Duodenal mucosa (tissue), 2 donors: ENCODE measurements around the gene P3H2.
A peak's percentile ranks its signal among the peaks of the same experiment; 100 is the strongest.

ENCODE experiments used
- H3K27ac ChIP-seq: one replicate; pipeline ENCODE4 v1.7.0; 2013; ENCODE audit warnings: low read depth, low read length
- H3K27me3 ChIP-seq, 2 donors: one replicate each; pipeline ENCODE4 v1.7.0; 2013; ENCODE audit warnings: low read length in 2 of 2, control low read depth in 1 of 2; ENCODE audit not compliant: insufficient read depth in 2 of 2, control insufficient read depth in 1 of 2
- H3K36me3 ChIP-seq, 2 donors: one replicate each; pipeline ENCODE4 v1.7.0; 2013; ENCODE audit warnings: low read length in 2 of 2, control low read depth in 1 of 2; ENCODE audit not compliant: insufficient read depth in 2 of 2, control insufficient read depth in 1 of 2
- H3K4me1 ChIP-seq, 2 donors: one replicate each; pipeline ENCODE4 v1.7.0; 2013; ENCODE audit warnings: low read length in 2 of 2, control low read depth in 1 of 2; ENCODE audit not compliant: insufficient read depth in 2 of 2, control insufficient read depth in 1 of 2
- H3K4me3 ChIP-seq, 2 donors: one replicate each; pipeline ENCODE4 v1.7.0; 2013; ENCODE audit warnings: low read length in 2 of 2, low read depth in 1 of 2
- H3K9ac ChIP-seq, 2 donors: one replicate each; pipeline ENCODE4 v1.7.0; 2013; ENCODE audit warnings: low read length in 2 of 2, low read depth in 1 of 2
- H3K9me3 ChIP-seq, 2 donors: one replicate each; pipeline ENCODE4 v1.7.0; 2013; ENCODE audit warnings: low read length in 2 of 2, control low read depth in 1 of 2; ENCODE audit not compliant: control insufficient read depth in 1 of 2

Gene P3H2

GRCh38 chr3:190125436-190126068 lies 4.9 kb upstream of the P3H2 start:
- Histone ChIP-seq H3K36me3 (no peaks in the 10 kb centered on the region), H3K9ac (no peak overlapping the region), H3K27ac (no peak overlapping the region), H3K4me3 (no peak overlapping the region), H3K9me3 (no peaks in the 10 kb centered on the region), H3K4me1 (no peaks in the 10 kb centered on the region), H3K27me3 (peaks cover 4 to 8% of the 10 kb centered on the region in 2 donors)

- H3K9me3 ChIP-seq, result no peaks in the 10 kb centered on the region
- peaks cover 14% of the 10 kb centered on the region in 2 donors for H3K27me3 ChIP-seq
- H3K36me3 ChIP-seq, result no peaks in the 10 kb centered on the region
- no peaks in the 10 kb centered on the region for H3K4me1 ChIP-seq
- H3K9ac ChIP-seq, result no peak overlapping the region
- H3K27ac ChIP-seq, result no peak overlapping the region
- no peak overlapping the region for H3K4me3 ChIP-seq
These were observed 3.4 kb upstream of the P3H2 start for GRCh38 chr3:190124067-190124466.

- peaks cover 16 to 22% of the 10 kb centered on the region in 2 donors for H3K27me3 ChIP-seq
- no peaks in the 10 kb centered on the region for H3K36me3 ChIP-seq
- no peak overlapping the region for H3K27ac ChIP-seq
- H3K9me3 ChIP-seq, result no peaks in the 10 kb centered on the region
- H3K4me3 ChIP-seq, result no peak overlapping the region
- H3K9ac ChIP-seq, result no peak overlapping the region
- H3K4me1 ChIP-seq, result no peaks in the 10 kb centered on the region
These were observed 1.6 kb upstream of the P3H2 start for GRCh38 chr3:190122198-190122771.

- Histone ChIP-seq H3K9ac (no peak overlapping the region), H3K36me3 (no peaks in the 10 kb centered on the region), H3K27ac (no peak overlapping the region), H3K27me3 (peaks cover 16 to 22% of the 10 kb centered on the region in 2 donors), H3K9me3 (no peaks in the 10 kb centered on the region), H3K4me1 (no peaks in the 10 kb centered on the region), H3K4me3 (no peak overlapping the region)
These were observed 686 bp upstream of the P3H2 start for GRCh38 chr3:190121383-190121782.

GRCh38 chr3:190121061-190121377 lies 322 bp upstream of the P3H2 start:
- Histone ChIP-seq H3K9ac (no peak overlapping the region), H3K27ac (no peak overlapping the region)

GRCh38 chr3:190119461-190120268 lies 1.0 kb downstream of the P3H2 start:
- peaks cover 16 to 22% of the 10 kb centered on the region in 2 donors for H3K27me3 ChIP-seq
- H3K9me3 ChIP-seq, result no peaks in the 10 kb centered on the region
- no peak overlapping the region for H3K9ac ChIP-seq
- no peak overlapping the region for H3K27ac ChIP-seq
- no peaks in the 10 kb centered on the region for H3K36me3 ChIP-seq
- peak overlapping the region; percentile 48 to 58 for H3K4me3 ChIP-seq
- no peaks in the 10 kb centered on the region for H3K4me1 ChIP-seq

More at GRCh38 chr3:190121061-190121377, 322 bp upstream of the P3H2 start:
- H3K4me3 ChIP-seq, result peak overlapping the region; percentile 58 to 59
- H3K9me3 ChIP-seq, result no peaks in the 10 kb centered on the region
- no peaks in the 10 kb centered on the region for H3K4me1 ChIP-seq
- no peaks in the 10 kb centered on the region for H3K36me3 ChIP-seq
- peaks cover 16 to 22% of the 10 kb centered on the region in 2 donors for H3K27me3 ChIP-seq

GRCh38 chr3:190118438-190118837 lies 2.3 kb downstream of the P3H2 start:
- Histone ChIP-seq H3K27me3 (peaks cover 16 to 22% of the 10 kb centered on the region in 2 donors), H3K4me1 (no peaks in the 10 kb centered on the region), H3K27ac (no peak overlapping the region), H3K36me3 (no peaks in the 10 kb centered on the region), H3K9ac (no peak overlapping the region), H3K9me3 (no peaks in the 10 kb centered on the region), H3K4me3 (no peak overlapping the region)

- no peaks in the 10 kb centered on the region for H3K9me3 ChIP-seq
- H3K4me1 ChIP-seq, result no peaks in the 10 kb centered on the region
- H3K27ac ChIP-seq, result no peak overlapping the region
- no peaks in the 10 kb centered on the region for H3K36me3 ChIP-seq
- peaks cover 16 to 22% of the 10 kb centered on the region in 2 donors for H3K27me3 ChIP-seq
- no peak overlapping the region for H3K4me3 ChIP-seq
- no peak overlapping the region for H3K9ac ChIP-seq
These were observed 2.7 kb downstream of the P3H2 start for GRCh38 chr3:190117981-190118380.

GRCh38 chr3:190116551-190117067 lies 4.1 kb downstream of the P3H2 start:
- no peak overlapping the region for H3K9ac ChIP-seq
- no peaks in the 10 kb centered on the region for H3K36me3 ChIP-seq
- H3K4me1 ChIP-seq, result no peaks in the 10 kb centered on the region
- no peaks in the 10 kb centered on the region for H3K9me3 ChIP-seq
- no peak overlapping the region for H3K27ac ChIP-seq
- peaks cover 11 to 18% of the 10 kb centered on the region in 2 donors for H3K27me3 ChIP-seq
- H3K4me3 ChIP-seq, result no peak overlapping the region

GRCh38 chr3:190110826-190111225 lies 9.9 kb downstream of the P3H2 start:
- Histone ChIP-seq H3K4me1 (no peaks in the 10 kb centered on the region), H3K4me3 (no peak overlapping the region), H3K9me3 (no peaks in the 10 kb centered on the region), H3K36me3 (no peaks in the 10 kb centered on the region), H3K27ac (no peak overlapping the region), H3K27me3 (no peaks in the 10 kb centered on the region), H3K9ac (no peak overlapping the region)
